IMR-90 (cell line): Measurements from ENCODE around the gene BMX. TPM values are rescaled to one million over a fixed set of nuclear protein-coding genes. Genes with fewer than 3 reads are reported as not detected.

Experiments used
- ATAC-seq: fragments of 200-7000 bp; cut with Tn5 transposase; 2 replicates; pipeline ENCODE4 v1.9.1; 2020; ENCODE audit warnings: low read depth, mild to moderate bottlenecking, moderate library complexity
- BruUV-seq: library from RNA; stranded (reverse); fragments of 400-500 nt; replicated peaks from 2 replicates; lab custom pipeline; 2021; lab: Mats Ljungman, UMichigan
- CTCF ChIA-PET: fragments of 300-600 bp; formaldehyde crosslinking; extraction: SDS; loops from one replicate; lab custom pipeline; 2021; ENCODE audit warnings: antibody characterized with exemption; lab: Yijun Ruan, JAX
- POLR2A ChIA-PET: fragments of 300-600 bp; sonication (Branson Sonifier 250); formaldehyde crosslinking; loops from one replicate; lab custom pipeline; 2022; ENCODE audit warnings: antibody characterized with exemption; ENCODE audit not compliant: unreplicated experiment; lab: Charles Lee
- DNase-seq: peaks from one replicate; pipeline ENCODE4 v3.0.0; 2013
- H2AFZ ChIP-seq: replicated peaks from 2 replicates; pipeline ENCODE3; 2013; ENCODE audit warnings: low read length, mild to moderate bottlenecking; ENCODE audit not compliant: poor library complexity
- H2AK5ac ChIP-seq: 2 replicates; pipeline ENCODE4 v1.6.1; 2013; ENCODE audit warnings: low read depth, low read length, inconsistent platforms
- H2AK9ac ChIP-seq: replicated peaks from 2 replicates; pipeline ENCODE3; 2013; ENCODE audit warnings: mild to moderate bottlenecking, low read depth, low read length, moderate library complexity; ENCODE audit not compliant: poor library complexity
- H2BK120ac ChIP-seq: 2 replicates; pipeline ENCODE4 v1.6.1; 2013; ENCODE audit warnings: low read depth, low read length, inconsistent platforms
- H2BK15ac ChIP-seq: 3 replicates; pipeline ENCODE4 v1.6.1; 2013; ENCODE audit warnings: low read depth, low read length, inconsistent platforms
- H2BK20ac ChIP-seq: 2 replicates; pipeline ENCODE4 v1.6.1; 2013; ENCODE audit warnings: low read depth, mild to moderate bottlenecking, inconsistent platforms, low read length, moderate library complexity
- H2BK5ac ChIP-seq: 2 replicates; pipeline ENCODE4 v1.6.1; 2013; ENCODE audit warnings: mild to moderate bottlenecking, low read depth, low read length, inconsistent platforms; ENCODE audit not compliant: poor library complexity, severe bottlenecking
- H3K14ac ChIP-seq: replicated peaks from 2 replicates; pipeline ENCODE4 v1.6.1; 2013; ENCODE audit warnings: low read depth, low read length, inconsistent platforms
- H3K18ac ChIP-seq: 2 replicates; pipeline ENCODE4 v1.6.1; 2013; ENCODE audit warnings: low read depth, low read length, control low read depth
- H3K23ac ChIP-seq: 2 replicates; pipeline ENCODE4 v1.6.1; 2013; ENCODE audit warnings: low read depth, low read length, inconsistent platforms
- H3K27ac ChIP-seq: 2 replicates; pipeline ENCODE4 v1.5.1; 2013; ENCODE audit warnings: mild to moderate bottlenecking, control low read depth, low read length; ENCODE audit not compliant: insufficient read depth
- H3K27me3 ChIP-seq: 2 replicates; pipeline ENCODE4 v1.6.1; 2013; ENCODE audit warnings: low read length; ENCODE audit not compliant: control insufficient read depth, insufficient read depth
- H3K36me3 ChIP-seq: 2 replicates; pipeline ENCODE4 v1.6.1; 2013; ENCODE audit warnings: low read length, mixed read lengths; ENCODE audit not compliant: control insufficient read depth, insufficient read depth
- H3K4ac ChIP-seq: 2 replicates; pipeline ENCODE4 v1.6.1; 2013; ENCODE audit warnings: low read depth, low read length, inconsistent platforms
- H3K4me1 ChIP-seq: 2 replicates; pipeline ENCODE4 v1.6.1; 2013; ENCODE audit warnings: low read length, mixed read lengths; ENCODE audit not compliant: control insufficient read depth, insufficient read depth
- H3K4me2 ChIP-seq: 2 replicates; pipeline ENCODE4 v1.6.1; 2013; ENCODE audit warnings: low read depth, mild to moderate bottlenecking, control low read depth, low read length, moderate library complexity
- H3K4me3 ChIP-seq: 2 replicates; pipeline ENCODE4 v1.5.1; 2013; ENCODE audit warnings: low read depth, mild to moderate bottlenecking, control low read depth, low read length, moderate library complexity; ENCODE audit not compliant: insufficient read depth
- H3K56ac ChIP-seq: 2 replicates; pipeline ENCODE4 v1.6.1; 2013; ENCODE audit warnings: low read length, inconsistent platforms; ENCODE audit not compliant: insufficient read depth; ENCODE audit errors: extremely low read depth
- H3K79me1 ChIP-seq, 2 experiments: 2 replicates each; pipeline ENCODE4 v1.6.1; 2013; ENCODE audit warnings: low read length in 2 of 2, inconsistent platforms in 1 of 2, low read depth in 1 of 2
- H3K9ac ChIP-seq: 2 replicates; pipeline ENCODE4 v1.6.1; 2013; ENCODE audit warnings: low read depth, low read length, control low read depth
- H3K9me1 ChIP-seq: 2 replicates; pipeline ENCODE4 v1.6.1; 2013; ENCODE audit warnings: low read length, inconsistent platforms; ENCODE audit not compliant: insufficient read depth
- H3K9me3 ChIP-seq: 2 replicates; pipeline ENCODE4 v1.6.1; 2013; ENCODE audit warnings: low read length; ENCODE audit not compliant: control insufficient read depth, insufficient read depth
- H4K20me1 ChIP-seq: 2 replicates; pipeline ENCODE4 v1.6.1; 2013; ENCODE audit warnings: low read length, inconsistent platforms; ENCODE audit not compliant: insufficient read depth
- H4K5ac ChIP-seq: 2 replicates; pipeline ENCODE4 v1.6.1; 2013; ENCODE audit warnings: mild to moderate bottlenecking, low read depth, low read length, control low read depth
- H4K8ac ChIP-seq, 2 experiments: 2 replicates each; pipeline ENCODE4 v1.6.1; 2013; ENCODE audit warnings: low read depth in 2 of 2, low read length in 2 of 2, control low read depth in 1 of 2, inconsistent platforms in 1 of 2
- H4K91ac ChIP-seq: 2 replicates; pipeline ENCODE4 v1.6.1; 2013; ENCODE audit warnings: low read depth, low read length, inconsistent platforms; ENCODE audit not compliant: insufficient read depth
- CEBPB ChIP-seq: IDR thresholded peaks from 2 replicates; pipeline ENCODE4 v1.6.1; 2012; ENCODE audit warnings: low read depth, low read length, improper control_type of control experiment
- RAD21 ChIP-seq: IDR thresholded peaks from 2 replicates; pipeline ENCODE4 v1.6.1; 2012; ENCODE audit warnings: low read length, improper control_type of control experiment
- RFX5 ChIP-seq: IDR thresholded peaks from 2 replicates; pipeline ENCODE4 v1.8.0; 2012; ENCODE audit warnings: low read depth, mild to moderate bottlenecking, low read length, moderate library complexity
- SMC3 ChIP-seq: fragments of 150-350 bp; IDR thresholded peaks from 2 replicates; pipeline ENCODE4 v1.6.1; 2016; ENCODE audit warnings: low read depth, mild to moderate bottlenecking, antibody characterized with exemption, low read length, moderate library complexity
- WGBS, 2 experiments: methylation state at CpG; one replicate each; pipeline versions ENCODE4 v1.1.5 to v1.1.7; 2013; ENCODE audit warnings: missing lambda C conversion rate in 2 of 2; ENCODE audit not compliant: insufficient read length in 1 of 2; ENCODE audit errors: extremely low coverage in 2 of 2; 5-methylcytosine and 5-hydroxymethylcytosine counted together
- dilution Hi-C: fragments of 300-500 bp; cut with HindIII; formaldehyde crosslinking; loops from one replicate; pipeline ENCODE4 v1.14.3; 2018; ENCODE audit warnings: low sequenced_read_pairs; ENCODE audit not compliant: unreplicated experiment
- in situ Hi-C: fragments of 300-500 bp; cut with MboI; formaldehyde crosslinking; loops from 3 replicates; pipeline ENCODE4 v1.14.3; 2019; ENCODE audit warnings: low sequenced_read_pairs, inconsistent platforms, mixed read lengths
- intact Hi-C: fragments of 100-400 bp; cut with micrococcal nuclease; formaldehyde crosslinking; loops from 2 replicates; pipeline ENCODE4 v1.10.0; 2022
- polyA plus RNA-seq, 3 experiments: library from polyadenylated mRNA; depleted of rRNA; stranded (reverse); fragments of >200 nt; gene quantifications; 2 replicates each; pipeline ENCODE4 v1.2.3, GENCODE V29; 2012; ENCODE audit warnings: low replicate concordance in 1 of 3
- total RNA-seq: library from RNA; depleted of rRNA; stranded (reverse); fragments of >200 nt; gene quantifications from 2 replicates; pipeline ENCODE4 v1.2.3, GENCODE V29; 2012
- TF ChIP-seq, protein P1 (sequence below): conservative IDR thresholded peaks from 2 replicates; pipeline ENCODE4 v1.5.1; 2012; ENCODE audit warnings: mild to moderate bottlenecking, low read depth, low read length, improper control_type of control experiment

Gene BMX
- total and polyA plus RNA-seq, 2 of the 4 experiments (the other 2 are of a cell fraction) = not detected

DNA sequence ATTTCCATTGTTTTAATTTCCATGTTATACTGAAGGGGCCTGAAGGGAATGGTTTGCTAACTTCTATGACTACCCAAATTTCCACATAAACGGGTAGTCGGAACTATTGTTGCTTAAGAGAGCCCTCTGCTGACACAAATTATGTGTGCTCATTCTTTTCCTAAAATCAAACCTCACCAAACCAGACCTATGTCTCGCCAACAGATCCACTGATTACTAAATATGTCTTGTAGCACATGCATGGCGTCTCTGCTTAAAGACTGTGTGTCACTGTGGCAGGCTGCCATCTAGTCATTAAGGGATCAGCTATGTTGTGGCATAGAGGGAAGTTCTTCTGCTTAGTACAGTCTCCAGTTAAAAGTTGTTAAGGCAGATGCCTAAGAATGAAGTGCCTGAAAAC lies 32.6 kb upstream of the BMX start:
- Histone ChIP-seq H3K36me3 (no peaks in the 10 kb centered on the region), H3K79me1 (no peaks in the 10 kb centered on the region), H3K23ac (no peak overlapping the region), H3K18ac (no peak overlapping the region), H2AFZ (peak overlapping the region; percentile 68), H3K27me3 (peaks cover 2% of the 10 kb centered on the region; the same call in 1 of the 2 replicates), H4K5ac (no peak overlapping the region), H3K4me3 (no peak overlapping the region), H3K9me3 (no peaks in the 10 kb centered on the region), H3K4ac (no peak overlapping the region), H3K4me2 (no peak overlapping the region), H4K20me1 (no peaks in the 10 kb centered on the region), H3K14ac (no peak overlapping the region), H3K9me1 (no peaks in the 10 kb centered on the region), H3K27ac (no peak overlapping the region), H4K8ac (no peak overlapping the region), H3K4me1 (peaks cover 2% of the 10 kb centered on the region), H2AK5ac (no peak overlapping the region), H3K9ac (no peak overlapping the region), H3K56ac (no peak overlapping the region), H2BK15ac (no peak overlapping the region), H2AK9ac (no peak overlapping the region), H2BK20ac (no peak overlapping the region), H2BK120ac (no peak overlapping the region), H2BK5ac (no peak overlapping the region), H4K91ac (no peak overlapping the region)
- BruUV-seq = no TSS peak
- CTCF ChIA-PET = interaction anchor here (0.7 to 2.1 kb wide), 8 partner anchors 9 to 125 kb away, joined by 3 to 17 read pairs (median 4); no protein-coding TSS in a partner anchor
- in situ Hi-C loops = loop anchor here (5.0 kb wide), 1 partner anchor 121 kb away; no protein-coding TSS in a partner anchor
- POLR2A ChIA-PET = no interaction called here
- dilution Hi-C loops = no loop called here
- WGBS, 2 experiments = 0% methylated on average over 2 of the region's 4 CpGs; no CpG with 5 or more reads in 1 of the 2 experiments
- intact Hi-C loops = loop anchor here (1.0 to 5.0 kb wide), 2 partner anchors 66 to 119 kb away; no protein-coding TSS in a partner anchor
- ATAC-seq (peak; percentile 85), DNase-seq (peak; percentile 67)
- TF ChIP-seq, protein P1, sequence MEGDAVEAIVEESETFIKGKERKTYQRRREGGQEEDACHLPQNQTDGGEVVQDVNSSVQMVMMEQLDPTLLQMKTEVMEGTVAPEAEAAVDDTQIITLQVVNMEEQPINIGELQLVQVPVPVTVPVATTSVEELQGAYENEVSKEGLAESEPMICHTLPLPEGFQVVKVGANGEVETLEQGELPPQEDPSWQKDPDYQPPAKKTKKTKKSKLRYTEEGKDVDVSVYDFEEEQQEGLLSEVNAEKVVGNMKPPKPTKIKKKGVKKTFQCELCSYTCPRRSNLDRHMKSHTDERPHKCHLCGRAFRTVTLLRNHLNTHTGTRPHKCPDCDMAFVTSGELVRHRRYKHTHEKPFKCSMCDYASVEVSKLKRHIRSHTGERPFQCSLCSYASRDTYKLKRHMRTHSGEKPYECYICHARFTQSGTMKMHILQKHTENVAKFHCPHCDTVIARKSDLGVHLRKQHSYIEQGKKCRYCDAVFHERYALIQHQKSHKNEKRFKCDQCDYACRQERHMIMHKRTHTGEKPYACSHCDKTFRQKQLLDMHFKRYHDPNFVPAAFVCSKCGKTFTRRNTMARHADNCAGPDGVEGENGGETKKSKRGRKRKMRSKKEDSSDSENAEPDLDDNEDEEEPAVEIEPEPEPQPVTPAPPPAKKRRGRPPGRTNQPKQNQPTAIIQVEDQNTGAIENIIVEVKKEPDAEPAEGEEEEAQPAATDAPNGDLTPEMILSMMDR = peak; percentile 64
- peak; percentile 80 for TF ChIP-seq SMC3
- no peak for TF ChIP-seq RFX5
- TF ChIP-seq CEBPB = peak; percentile 44
- TF ChIP-seq RAD21 = peak; percentile 71
